GM18951 (cell line): ENCODE results near the gene PFDN2.
A peak's percentile ranks its signal among the peaks of the same experiment; 100 is the strongest.

Experiments
- POLR2A ChIP-seq: IDR thresholded peaks from 4 replicates; pipeline ENCODE4 v1.6.1; 2011; ENCODE audit warnings: mild to moderate bottlenecking; ENCODE audit not compliant: insufficient read length, insufficient read depth; ENCODE audit errors: extremely low read depth
- in situ Hi-C: fragments of 300-500 bp; cut with MboI; formaldehyde crosslinking; loops from one replicate; pipeline ENCODE4 v1.12.0; 2022; ENCODE audit warnings: low sequenced_read_pairs, mixed read lengths, inconsistent platforms; ENCODE audit not compliant: unreplicated experiment

Gene PFDN2, protein sequence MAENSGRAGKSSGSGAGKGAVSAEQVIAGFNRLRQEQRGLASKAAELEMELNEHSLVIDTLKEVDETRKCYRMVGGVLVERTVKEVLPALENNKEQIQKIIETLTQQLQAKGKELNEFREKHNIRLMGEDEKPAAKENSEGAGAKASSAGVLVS

DNA sequence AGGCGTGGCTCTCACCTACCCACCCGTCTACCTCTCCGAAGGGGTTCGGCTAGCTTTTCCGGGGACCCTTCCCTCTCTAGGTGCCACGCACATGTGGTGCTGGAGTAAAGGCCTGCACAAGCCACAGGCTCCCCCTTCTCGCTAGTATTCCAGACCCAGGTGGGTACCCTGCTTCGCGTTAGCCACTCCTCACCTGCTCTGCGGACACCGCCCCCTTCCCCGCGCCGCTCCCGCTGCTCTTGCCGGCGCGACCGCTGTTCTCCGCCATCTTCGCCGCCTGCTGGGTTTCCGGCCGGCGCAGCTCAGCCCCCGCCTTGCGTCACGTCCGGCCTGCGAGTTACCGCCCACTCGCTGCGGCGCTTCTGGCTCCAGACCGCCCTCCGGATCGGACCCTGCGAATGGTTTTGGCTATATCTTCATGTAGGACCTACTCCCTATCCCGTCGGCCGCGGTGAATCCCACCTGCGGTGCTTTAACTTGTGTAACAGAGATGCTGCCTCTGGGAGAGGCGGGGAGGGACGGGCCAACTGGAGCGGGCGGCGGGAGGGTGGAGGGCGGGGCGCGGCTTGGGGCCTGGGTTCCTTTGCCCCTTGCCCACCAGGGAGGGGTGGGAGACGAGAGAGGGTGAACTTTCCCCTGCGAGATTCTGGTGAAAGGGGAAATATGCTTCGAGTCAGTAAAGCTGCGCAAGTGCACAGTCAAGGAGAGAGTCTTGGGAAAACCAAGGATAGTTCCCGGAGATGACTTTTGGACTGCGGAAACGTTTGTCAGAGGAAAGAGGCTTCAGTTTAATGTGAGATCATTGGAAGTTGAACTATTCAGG is at the start of gene PFDN2, which contains the start of gene NIT1:
PFDN2 (minus strand) TSS at position 279 of the 823 bp plus-strand sequence; CDS start at position 268, 11 bp downstream.
NIT1 (plus strand) TSS at position 347 of the 823 bp plus-strand sequence; CDS start at position 419, 72 bp downstream.
- in situ Hi-C loops = no loop called here
- TF ChIP-seq POLR2A = peak; percentile 94

DNA sequence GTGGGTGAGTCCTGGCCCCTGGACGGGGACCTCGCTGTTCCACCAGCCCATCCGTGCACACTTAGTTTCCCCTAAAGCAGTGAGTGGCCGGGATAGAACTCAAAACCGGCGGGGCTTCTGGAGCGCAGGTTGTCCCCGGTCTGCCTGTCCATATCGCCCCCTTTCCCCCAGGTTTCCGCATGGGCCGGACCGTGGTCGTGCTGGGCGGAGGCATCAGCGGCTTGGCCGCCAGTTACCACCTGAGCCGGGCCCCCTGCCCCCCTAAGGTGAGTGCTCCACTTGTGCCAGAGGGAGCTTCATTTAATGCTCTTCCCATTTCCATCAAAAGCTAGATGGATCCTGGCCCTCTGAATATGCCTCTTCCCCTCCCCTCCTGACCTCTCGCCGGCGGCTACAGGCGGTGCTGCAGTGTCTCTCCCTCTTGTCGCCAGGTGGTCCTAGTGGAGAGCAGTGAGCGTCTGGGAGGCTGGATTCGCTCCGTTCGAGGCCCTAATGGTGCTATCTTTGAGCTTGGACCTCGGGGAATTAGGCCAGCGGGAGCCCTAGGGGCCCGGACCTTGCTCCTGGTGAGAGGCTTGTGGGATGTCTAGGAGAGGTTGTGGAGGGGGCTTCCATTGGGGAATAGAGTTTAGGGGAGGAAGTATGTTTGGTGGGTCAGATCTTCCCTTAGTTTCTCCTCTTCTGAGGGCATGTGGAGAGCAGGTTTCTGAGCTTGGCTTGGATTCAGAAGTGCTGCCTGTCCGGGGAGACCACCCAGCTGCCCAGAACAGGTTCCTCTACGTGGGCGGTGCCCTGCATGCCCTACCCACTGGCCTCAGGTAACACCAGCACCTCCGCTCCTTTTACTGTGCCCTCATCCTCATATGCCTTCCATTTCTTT is 49.1 kb upstream of the PFDN2 start:
- no peak for TF ChIP-seq POLR2A
- in situ Hi-C loops = no loop called here

DNA sequence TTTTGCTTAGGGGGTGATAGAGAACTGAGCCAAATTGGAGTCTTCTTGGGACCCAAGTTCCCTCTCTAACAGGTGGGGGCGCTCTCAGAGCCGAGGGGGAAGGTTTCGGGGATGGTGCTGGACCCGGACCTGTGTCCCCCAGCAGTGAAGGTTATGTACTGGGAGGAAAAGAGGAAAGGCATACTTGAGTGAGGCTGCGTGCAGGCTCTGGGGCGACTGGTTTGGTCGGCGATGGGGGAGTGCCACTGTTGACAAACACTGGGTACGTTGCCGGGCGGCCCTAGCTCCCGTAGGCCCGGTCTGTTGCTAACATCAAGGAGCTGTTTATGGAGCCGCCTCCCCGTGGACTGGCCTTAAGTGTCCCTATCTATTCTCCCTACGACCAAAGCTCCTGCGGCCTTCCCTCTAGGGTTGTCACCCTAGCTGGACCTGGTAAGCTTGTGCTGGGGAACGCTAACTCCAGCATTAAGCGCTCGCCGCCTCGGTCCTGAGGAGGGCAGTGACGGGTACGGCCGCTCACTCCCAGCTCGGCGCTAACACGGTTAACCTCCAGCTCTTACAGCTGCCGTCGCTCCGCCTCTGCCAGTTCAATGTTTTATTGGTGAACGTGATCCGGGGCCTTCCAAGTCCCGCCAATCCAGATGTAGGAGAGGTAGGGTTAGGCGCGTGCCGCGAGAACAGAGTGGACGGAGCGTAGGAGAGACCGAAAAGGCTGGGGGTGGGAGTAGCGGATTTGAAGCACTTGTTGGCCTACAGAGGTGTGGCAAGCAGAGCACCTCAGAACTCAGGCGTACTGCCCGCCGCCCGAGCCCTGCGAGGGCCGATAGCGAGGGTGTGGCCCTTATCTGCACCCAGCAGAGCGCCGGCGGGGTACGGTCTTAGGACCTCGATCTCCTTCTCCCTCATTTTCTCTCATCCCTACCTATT is 48.2 kb upstream of the PFDN2 start, which contains the start of gene PPOX:
PPOX (plus strand) TSS at position 685 of the 927 bp plus-strand sequence. CDS start 422 bp downstream, outside the sequence.
- TF ChIP-seq POLR2A = peak; percentile 85
- in situ Hi-C loops = no loop called here

DNA sequence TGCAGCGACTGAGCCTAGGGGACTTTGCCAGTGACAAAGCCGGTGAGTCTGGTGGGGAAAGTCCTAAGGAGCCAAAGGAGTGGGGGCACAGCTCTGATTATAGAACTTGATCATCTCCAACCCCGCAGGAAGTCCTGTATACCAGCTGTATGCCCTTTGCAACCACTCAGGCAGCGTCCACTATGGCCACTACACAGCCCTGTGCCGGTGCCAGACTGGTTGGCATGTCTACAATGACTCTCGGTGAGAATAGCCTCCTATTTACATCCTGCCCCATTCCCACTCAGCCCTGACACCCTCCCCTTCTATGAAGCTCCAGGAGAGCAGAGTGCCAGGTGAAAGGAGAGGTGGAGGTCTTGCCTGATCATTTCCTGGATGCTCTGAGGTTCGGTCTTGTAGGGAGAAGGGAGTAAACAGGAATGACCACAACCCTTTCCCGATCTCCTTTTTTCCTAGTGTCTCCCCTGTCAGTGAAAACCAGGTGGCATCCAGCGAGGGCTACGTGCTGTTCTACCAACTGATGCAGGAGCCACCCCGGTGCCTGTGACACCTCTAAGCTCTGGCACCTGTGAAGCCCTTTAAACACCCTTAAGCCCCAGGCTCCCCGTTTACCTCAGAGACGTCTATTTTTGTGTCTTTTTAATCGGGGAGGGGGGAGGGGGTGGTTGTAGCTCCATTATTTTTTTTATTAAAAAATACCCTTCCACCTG is 47.2 kb upstream of the PFDN2 start:
- in situ Hi-C loops = no loop called here
- TF ChIP-seq POLR2A = no peak

DNA sequence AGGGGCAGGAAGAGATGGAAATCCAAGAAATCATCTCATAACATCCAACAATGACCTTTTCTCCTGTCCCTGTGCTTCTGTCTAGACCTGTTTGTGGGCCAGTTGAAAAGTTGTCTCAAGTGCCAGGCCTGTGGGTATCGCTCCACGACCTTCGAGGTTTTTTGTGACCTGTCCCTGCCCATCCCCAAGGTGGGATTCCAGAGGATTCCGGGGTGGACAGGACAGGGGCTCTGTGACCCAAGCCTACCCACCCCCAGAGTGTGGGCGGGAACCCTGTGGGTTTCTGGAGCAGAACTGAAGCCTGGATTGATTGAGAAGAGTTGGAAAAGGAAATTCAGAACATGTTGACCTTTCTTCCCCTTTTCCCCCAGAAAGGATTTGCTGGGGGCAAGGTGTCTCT is 46.0 kb upstream of the PFDN2 start:
- no peak for TF ChIP-seq POLR2A
- in situ Hi-C loops = no loop called here

DNA sequence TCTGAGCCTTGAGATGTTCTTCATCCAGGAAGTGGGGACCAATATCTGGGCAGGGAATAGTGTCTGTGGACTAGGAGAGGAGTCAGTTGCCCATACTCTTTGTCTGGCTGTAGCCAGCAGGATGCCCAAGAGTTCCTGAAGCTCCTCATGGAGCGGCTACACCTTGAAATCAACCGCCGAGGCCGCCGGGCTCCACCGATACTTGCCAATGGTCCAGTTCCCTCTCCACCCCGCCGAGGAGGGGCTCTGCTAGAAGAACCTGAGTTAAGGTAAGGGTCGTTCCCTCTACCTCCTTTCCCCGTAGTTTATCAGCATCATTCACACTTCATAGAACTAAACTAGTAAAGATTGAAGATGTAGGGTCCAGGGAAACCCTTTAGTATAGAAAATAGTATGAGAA is 45.0 kb upstream of the PFDN2 start:
- no peak for TF ChIP-seq POLR2A
- in situ Hi-C loops = no loop called here

DNA sequence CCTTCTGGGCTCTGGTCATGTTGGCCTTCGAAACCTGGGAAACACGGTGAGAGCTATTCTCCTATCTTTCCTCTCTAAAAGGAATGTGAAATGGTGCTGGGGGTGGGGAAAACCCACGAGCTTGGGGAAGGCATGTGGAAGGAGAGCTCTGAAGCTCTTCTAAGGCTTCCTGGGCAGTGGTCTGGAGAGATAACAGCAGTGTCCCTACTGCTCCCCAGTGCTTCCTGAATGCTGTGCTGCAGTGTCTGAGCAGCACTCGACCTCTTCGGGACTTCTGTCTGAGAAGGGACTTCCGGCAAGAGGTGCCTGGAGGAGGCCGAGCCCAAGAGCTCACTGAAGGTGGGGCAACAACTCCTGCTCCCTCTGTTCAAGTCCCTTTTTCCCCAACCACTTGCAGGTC is 44.2 kb upstream of the PFDN2 start:
- TF ChIP-seq POLR2A = no peak
- in situ Hi-C loops = no loop called here

DNA sequence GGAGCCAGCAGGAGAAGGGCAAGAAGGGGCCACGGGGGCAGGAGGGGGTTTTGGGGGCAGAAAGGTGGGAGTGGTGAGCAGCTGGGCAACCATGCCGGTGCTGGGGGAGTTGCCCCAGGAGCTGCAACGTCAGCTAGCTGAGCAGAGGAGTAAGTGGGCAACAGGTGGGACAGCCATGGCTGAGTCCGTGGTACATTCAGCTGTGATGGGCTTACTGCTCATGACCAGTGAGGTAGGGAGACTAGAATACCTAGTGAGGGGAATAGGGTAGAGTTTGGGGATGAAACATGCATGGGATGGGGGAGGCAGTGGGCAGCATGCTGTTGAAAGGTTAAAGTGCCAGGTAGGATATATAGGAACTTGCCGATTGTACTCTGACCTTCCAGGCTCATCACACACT is 43.8 kb upstream of the PFDN2 start:
- in situ Hi-C loops = no loop called here
- no peak for TF ChIP-seq POLR2A

DNA sequence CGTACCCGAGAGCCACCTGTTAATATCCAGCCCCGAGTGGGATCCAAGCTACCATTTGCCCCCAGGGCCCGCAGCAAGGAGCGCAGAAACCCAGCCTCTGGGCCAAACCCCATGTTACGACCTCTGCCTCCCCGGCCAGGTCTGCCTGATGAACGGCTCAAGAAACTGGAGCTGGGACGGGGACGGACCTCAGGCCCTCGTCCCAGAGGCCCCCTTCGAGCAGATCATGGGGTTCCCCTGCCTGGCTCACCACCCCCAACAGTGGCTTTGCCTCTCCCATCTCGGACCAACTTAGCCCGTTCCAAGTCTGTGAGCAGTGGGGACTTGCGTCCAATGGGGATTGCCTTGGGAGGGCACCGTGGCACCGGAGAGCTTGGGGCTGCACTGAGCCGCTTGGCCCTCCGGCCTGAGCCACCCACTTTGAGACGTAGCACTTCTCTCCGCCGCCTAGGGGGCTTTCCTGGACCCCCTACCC is 42.9 kb upstream of the PFDN2 start:
- TF ChIP-seq POLR2A = no peak
- in situ Hi-C loops = no loop called here

DNA sequence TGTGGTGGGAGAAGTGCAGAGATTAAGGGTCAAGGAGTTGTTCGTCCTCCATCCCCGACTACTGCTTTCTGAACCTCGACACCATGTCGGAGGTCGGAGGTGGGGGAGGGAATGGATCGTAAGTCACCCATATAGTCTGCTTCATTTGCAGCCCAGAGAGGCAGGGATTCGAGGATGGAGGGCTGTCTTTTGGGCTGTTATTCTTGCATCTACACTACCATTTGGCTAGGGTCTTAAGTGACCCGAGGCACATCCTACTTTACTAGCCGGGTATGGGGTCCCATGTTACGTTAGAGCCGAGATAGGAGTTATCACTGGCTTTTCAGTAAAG is 42.0 kb upstream of the PFDN2 start:
- in situ Hi-C loops = no loop called here

DNA sequence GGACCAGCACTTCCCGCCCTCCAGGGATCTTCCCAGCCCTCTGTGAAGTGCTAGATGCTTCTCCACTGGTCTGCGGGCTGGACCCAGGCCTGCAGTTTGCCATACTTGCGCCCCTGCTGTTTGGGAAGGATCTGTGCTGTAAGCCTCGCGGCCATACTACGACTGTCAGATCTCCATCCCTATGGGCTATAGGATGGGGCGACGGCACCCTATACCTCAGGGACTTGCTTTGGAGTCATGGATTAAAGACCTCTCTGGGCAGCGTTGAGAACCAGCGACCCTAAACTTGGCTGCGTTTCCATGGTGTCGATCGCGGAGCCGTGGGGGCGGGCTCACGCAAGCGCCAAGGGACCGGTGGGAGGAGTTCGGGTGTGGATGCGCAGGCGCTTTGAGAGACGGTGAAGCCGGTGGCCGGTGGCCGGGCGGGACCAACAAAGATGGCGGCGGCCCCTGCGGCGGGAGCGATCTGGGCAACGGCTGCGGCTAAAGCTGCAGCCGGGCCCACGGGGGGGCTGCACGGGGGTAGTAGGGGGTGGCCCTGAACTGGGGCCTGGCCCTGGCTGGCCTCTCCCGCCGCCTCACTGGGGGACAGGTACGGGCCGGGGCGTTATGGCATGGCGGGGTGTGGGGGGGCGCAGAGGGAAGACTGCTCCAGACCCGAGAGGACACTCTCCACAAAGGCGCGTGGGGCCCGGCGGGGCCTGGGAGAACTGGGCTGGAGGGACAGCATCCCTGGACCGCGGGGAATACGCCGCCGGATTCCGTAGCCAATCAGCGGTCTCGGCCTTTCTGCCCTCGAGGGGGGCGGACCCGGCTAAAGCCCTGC is 41.5 kb upstream of the PFDN2 start, which contains the start of gene USP21:
USP21 (plus strand) TSS at position 414 of the 826 bp plus-strand sequence. CDS start 1,141 bp downstream, outside the sequence.
- in situ Hi-C loops = no loop called here
- peak; percentile 82 for TF ChIP-seq POLR2A

More for the DNA sequence above, 42.0 kb upstream of the PFDN2 start:
- no peak for TF ChIP-seq POLR2A
